Astrocyte (in vitro differentiated cells and primary cell): ENCODE results near the gene BACH2. TPM values are rescaled to one million over a fixed set of nuclear protein-coding genes. Genes with fewer than 3 reads are reported as not detected.

ENCODE experiments used
- DNase-seq: peaks from one replicate; pipeline ENCODE4 v3.0.0-alpha.2; 2010; ENCODE audit warnings: low read depth
- FAIRE-seq: peaks from 2 replicates; lab custom pipeline; 2011; peaks lifted over from hg19 to GRCh38; lab: Jason Lieb, UNC
- H2AFZ ChIP-seq: 2 replicates; pipeline ENCODE4 v1.6.0; 2012; ENCODE audit warnings: low read depth, low read length, inconsistent platforms
- H3K27ac ChIP-seq: 2 replicates; pipeline ENCODE4 v1.5.1; 2011; ENCODE audit warnings: low read depth, low read length, inconsistent platforms
- H3K27me3 ChIP-seq: 2 replicates; pipeline ENCODE4 v1.6.0; 2011; ENCODE audit warnings: low read length, inconsistent platforms; ENCODE audit not compliant: insufficient read depth
- H3K36me3 ChIP-seq: 2 replicates; pipeline ENCODE4 v1.5.1; 2011; ENCODE audit warnings: low read length, inconsistent platforms; ENCODE audit not compliant: insufficient read depth
- H3K4me1 ChIP-seq: 2 replicates; pipeline ENCODE4 v1.5.1; 2011; ENCODE audit warnings: low read length, inconsistent platforms; ENCODE audit not compliant: insufficient read depth
- H3K4me2 ChIP-seq: 2 replicates; pipeline ENCODE4 v1.6.0; 2012; ENCODE audit warnings: low read length, inconsistent platforms
- H3K4me3 ChIP-seq: 2 replicates; pipeline ENCODE4 v1.5.1; 2011; ENCODE audit warnings: low read depth, mild to moderate bottlenecking, low read length, inconsistent platforms; ENCODE audit not compliant: insufficient read depth
- H3K79me2 ChIP-seq: 2 replicates; pipeline ENCODE4 v1.6.0; 2012; ENCODE audit warnings: mild to moderate bottlenecking, low read length, inconsistent platforms; ENCODE audit not compliant: insufficient read depth
- H3K9ac ChIP-seq: 2 replicates; pipeline ENCODE4 v1.6.0; 2012; ENCODE audit warnings: mild to moderate bottlenecking, low read length, inconsistent platforms
- H3K9me3 ChIP-seq: 2 replicates; pipeline ENCODE4 v1.5.1; 2012; ENCODE audit warnings: low read depth, mild to moderate bottlenecking, low read length, inconsistent platforms; ENCODE audit not compliant: insufficient read depth
- H4K20me1 ChIP-seq: 2 replicates; pipeline ENCODE4 v1.6.0; 2012; ENCODE audit warnings: low read length, inconsistent platforms; ENCODE audit not compliant: insufficient read depth
- H3K27ac Mint-ChIP-seq: one replicate; pipeline ENCODE4 v1.8.0; 2021; ENCODE audit warnings: mild to moderate bottlenecking, mixed read lengths; ENCODE audit not compliant: unreplicated experiment
- H3K27me3 Mint-ChIP-seq: one replicate; pipeline ENCODE4 v1.8.0; 2021; ENCODE audit warnings: low read depth, mixed read lengths; ENCODE audit not compliant: unreplicated experiment
- H3K36me3 Mint-ChIP-seq: one replicate; pipeline ENCODE4 v1.8.0; 2021; ENCODE audit warnings: low read depth, mixed read lengths; ENCODE audit not compliant: unreplicated experiment
- H3K4me1 Mint-ChIP-seq: one replicate; pipeline ENCODE4 v1.8.0; 2021; ENCODE audit warnings: low read depth, mixed read lengths; ENCODE audit not compliant: unreplicated experiment
- H3K4me3 Mint-ChIP-seq: one replicate; pipeline ENCODE4 v1.8.0; 2021; ENCODE audit warnings: mild to moderate bottlenecking, moderate library complexity, mixed read lengths; ENCODE audit not compliant: unreplicated experiment
- H3K9me3 Mint-ChIP-seq: one replicate; pipeline ENCODE4 v1.8.0; 2021; ENCODE audit warnings: mild to moderate bottlenecking, mixed read lengths; ENCODE audit not compliant: unreplicated experiment
- CTCF ChIP-seq: IDR thresholded peaks from 2 replicates; pipeline ENCODE4 v1.5.1; 2011; ENCODE audit warnings: low read depth, mild to moderate bottlenecking, inconsistent platforms, low read length, moderate library complexity; ENCODE audit not compliant: insufficient read depth
- EZH2 ChIP-seq: IDR thresholded peaks from 2 replicates; pipeline ENCODE4 v1.6.1; 2012; ENCODE audit warnings: mild to moderate bottlenecking, low read length, inconsistent platforms; ENCODE audit not compliant: insufficient read depth
- microRNA-seq: library from miRNA; unstranded; fragments of <30 nt; microRNA quantifications from one replicate; pipeline ENCODE4 v1.2.0, GENCODE V29; 2020
- total RNA-seq: library from RNA; stranded (reverse); gene quantifications from 2 replicates; pipeline ENCODE4 v1.2.1, GENCODE V29; 2021

BACH2 gene
- total RNA-seq, 1 donor from 2014 or later = 17.5 TPM

- no peak overlapping the region for H3K27ac ChIP-seq
- DNase-seq = no peak
- H2AFZ ChIP-seq = no peak overlapping the region
- no peaks in the 10 kb centered on the region for H3K9me3 ChIP-seq
- H3K4me3 ChIP-seq = no peak overlapping the region
- Mint-ChIP-seq H3K4me3 (no peak overlapping the region), H3K36me3 (no peaks in the 10 kb centered on the region), H3K9me3 (no peaks in the 10 kb centered on the region), H3K27me3 (peaks cover 4% of the 10 kb centered on the region), H3K4me1 (no peaks in the 10 kb centered on the region), H3K27ac (no peak overlapping the region)
- no peaks in the 10 kb centered on the region for H4K20me1 ChIP-seq
- H3K4me2 ChIP-seq = no peak overlapping the region
- TF ChIP-seq CTCF (no peak), EZH2 (no peak)
- H3K27me3 ChIP-seq = peaks cover 10% of the 10 kb centered on the region
- H3K79me2 ChIP-seq = no peaks in the 10 kb centered on the region
- no peaks in the 10 kb centered on the region for H3K4me1 ChIP-seq
- H3K36me3 ChIP-seq = no peaks in the 10 kb centered on the region
- no peak for FAIRE-seq
- no peak overlapping the region for H3K9ac ChIP-seq
These were observed 410.1 kb downstream of the BACH2 start for GRCh38 chr6:89886378-89887120.

Small RNA genes within 50 kb of the gene (microRNA-seq; reads per million reads assigned to microRNA genes)
- not detected for gene MIR4464
